Small intestine (tissue), 16 donors: ENCODE data around the gene KRT81. TPM values are rescaled to one million over a fixed set of nuclear protein-coding genes. Genes with fewer than 3 reads are reported as not detected.

ENCODE experiments used
- DNase-seq, 2 donors: peaks; one replicate each; pipeline versions ENCODE4 v3.0.0 to v3.0.0-alpha.2; 2013
- FAIRE-seq: peaks from 2 replicates; lab custom pipeline; 2012; peaks lifted over from hg19 to GRCh38; lab: Jason Lieb, UNC
- H3K27ac ChIP-seq, 3 donors: one replicate each; pipeline ENCODE4 v1.5.1; 2013; ENCODE audit warnings: low read length in 2 of 3, mild to moderate bottlenecking in 2 of 3, control low read depth in 1 of 3, inconsistent platforms in 1 of 3, low read depth in 1 of 3, moderate library complexity in 1 of 3
- H3K27me3 ChIP-seq, 3 donors: one replicate each; pipeline ENCODE4 v1.6.1; 2013; ENCODE audit warnings: low read length in 3 of 3, inconsistent platforms in 1 of 3; ENCODE audit not compliant: control insufficient read depth in 3 of 3, insufficient read depth in 3 of 3
- H3K36me3 ChIP-seq, 3 donors: one replicate each; pipeline ENCODE4 v1.6.1; 2013; ENCODE audit warnings: low read length in 3 of 3, inconsistent platforms in 1 of 3, low read depth in 1 of 3, mild to moderate bottlenecking in 1 of 3, moderate library complexity in 1 of 3; ENCODE audit not compliant: control insufficient read depth in 3 of 3, insufficient read depth in 2 of 3
- H3K4me1 ChIP-seq, 3 donors: one replicate each; pipeline ENCODE4 v1.6.1; 2013; ENCODE audit warnings: low read length in 2 of 3, inconsistent platforms in 1 of 3, low read depth in 1 of 3, mild to moderate bottlenecking in 1 of 3, moderate library complexity in 1 of 3; ENCODE audit not compliant: control insufficient read depth in 3 of 3, insufficient read depth in 2 of 3
- H3K4me3 ChIP-seq, 3 donors: one replicate each; pipeline ENCODE4 v1.5.1; 2013; ENCODE audit warnings: low read length in 3 of 3, control low read depth in 1 of 3, inconsistent platforms in 1 of 3, low read depth in 1 of 3, mild to moderate bottlenecking in 1 of 3, moderate library complexity in 1 of 3
- H3K9me3 ChIP-seq, 2 donors: one replicate each; pipeline ENCODE4 v1.6.1; 2013; ENCODE audit warnings: low read depth in 1 of 2, low read length in 1 of 2; ENCODE audit not compliant: control insufficient read depth in 2 of 2, insufficient read depth in 1 of 2
- WGBS, 3 donors: extraction: QIAGEN DNeasy Blood & Tissue Kit; methylation state at CpG; one replicate each; pipeline ENCODE4 v1.1.7; 2013; 5-methylcytosine and 5-hydroxymethylcytosine counted together
- long read RNA-seq, 10 donors: transcript quantifications; one replicate each; lab custom pipeline, GENCODE V29; 2026
- polyA plus RNA-seq, 4 donors: library from polyadenylated mRNA; stranded (reverse) in 3 of 4; unstranded in 1 of 4; fragments of 200-250 nt in 3 of 4; fragments of 120-200 nt in 1 of 4; gene quantifications; one replicate each; pipeline versions ENCODE4 v1.2.1 to v1.2.3, GENCODE V29; 2013
- donor health status: healthy with polysubstance abuse.
- donor health status: control.
- donor health status: control.
- donor health status: Bipolar disorder and iron deficiency.
- donor health status: healthy.

The KRT81 gene
- under 1 TPM in 1 of 4 donors, not detected in 3; 0.53 TPM for polyA plus RNA-seq
- long read RNA-seq, donor 1 = 0 reads
- long read RNA-seq, donor 2 = 0 reads
- long read RNA-seq, donor 3 = 0 reads
- long read RNA-seq, donor 4 = 0 reads
- long read RNA-seq, donor 5 = 0 reads
- long read RNA-seq, donor 6 = 0 reads
- long read RNA-seq, donor 7 = 0 reads
- long read RNA-seq, donor 8 = 0 reads
- long read RNA-seq, donor 9 = 0 reads
- long read RNA-seq, donor 10 = 0 reads

DNA sequence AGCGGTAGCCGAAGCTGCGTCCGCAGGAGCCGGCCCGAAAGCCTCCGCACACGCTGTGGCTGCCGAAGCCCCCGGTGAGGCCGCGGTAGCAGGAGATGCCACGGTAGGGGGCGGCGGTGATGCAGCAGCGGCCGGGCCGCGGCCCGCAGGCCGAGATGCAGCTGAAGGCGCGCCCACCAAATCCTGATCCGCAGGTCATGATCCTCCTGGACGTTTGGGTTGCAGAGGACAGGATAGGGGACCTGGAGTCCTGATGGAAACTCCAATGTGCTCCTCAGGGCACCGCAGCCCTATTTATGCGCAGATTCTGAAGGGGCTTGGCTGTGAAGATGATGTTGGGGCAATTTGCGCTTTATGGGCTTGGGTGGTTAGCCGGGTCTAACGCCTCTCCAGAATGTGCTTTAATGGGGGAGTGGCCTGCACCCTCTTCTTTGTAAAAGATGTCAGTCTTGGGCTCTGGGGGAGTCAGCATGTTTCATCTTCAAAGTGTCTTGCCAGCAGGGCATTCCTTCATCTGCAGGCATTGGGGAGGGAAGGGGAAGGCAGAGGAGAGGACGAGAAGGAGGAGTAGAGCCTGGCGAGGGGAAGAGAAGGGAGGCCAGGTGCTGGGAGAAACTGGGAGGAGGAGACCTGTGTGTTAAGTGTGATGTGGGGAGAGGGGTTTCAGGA is at the start of gene KRT81:
Gene KRT81 (minus strand): TSS at position 268 of the 669 bp plus-strand sequence. CDS start 69 bp downstream, at position 199.
- Histone ChIP-seq H3K36me3 (no peaks in the 10 kb centered on the region), H3K27me3 (peaks cover 0 to 20% (median 4%) of the 10 kb centered on the region in 3 donors), H3K27ac (no peak within 1 kb of the TSS), H3K9me3 (no peaks in the 10 kb centered on the region), H3K4me3 (no peak within 1 kb of the TSS), H3K4me1 (no peaks in the 10 kb centered on the region)
- no peak for DNase-seq
- WGBS, 3 donors = 57 to 68% (median 61%) methylated on average over 23 to 24 of the region's 32 CpGs
- no peak for FAIRE-seq

DNA sequence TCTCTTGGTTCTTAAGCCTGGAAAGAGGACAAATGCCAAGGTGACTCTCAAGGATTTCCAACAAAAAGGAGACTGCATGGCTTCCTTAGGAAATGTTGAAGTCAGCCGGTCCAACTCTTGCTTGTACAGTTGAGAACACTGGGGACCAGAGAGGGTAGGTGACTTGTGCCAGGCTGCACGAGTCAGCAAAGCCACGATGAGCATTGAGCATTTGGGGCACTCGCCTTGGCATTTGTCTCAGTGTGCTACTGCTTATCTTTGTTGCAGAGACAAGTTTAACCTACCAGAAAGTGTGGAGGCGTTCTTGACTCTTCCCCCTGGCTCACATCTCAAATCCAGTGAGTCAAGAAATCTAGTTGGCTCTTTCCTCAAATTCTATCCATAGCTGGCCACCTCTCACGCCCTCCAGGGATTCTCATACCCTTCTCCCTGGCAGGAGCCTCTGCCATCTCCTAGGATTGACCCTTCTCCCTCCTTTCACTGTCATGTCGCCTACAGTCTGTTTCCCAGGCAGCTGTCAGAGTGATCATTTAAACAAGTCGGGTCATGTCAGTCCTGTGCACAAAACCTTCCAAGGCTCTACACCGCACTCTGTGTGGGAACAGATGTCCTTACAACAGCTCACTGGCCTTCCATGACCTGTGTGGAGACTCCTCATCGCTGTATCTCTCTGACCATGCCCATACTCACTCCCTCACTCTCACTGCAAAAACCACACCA is 47.1 kb upstream of the KRT81 start:
- 79 to 80% (median 79%) methylated on average over 10 of the region's 10 CpGs for WGBS, 3 donors
- Histone ChIP-seq H3K36me3 (no peaks in the 10 kb centered on the region), H3K27ac (no peak overlapping the region), H3K4me3 (no peak overlapping the region), H3K27me3 (peaks cover 0 to 7% (median 5%) of the 10 kb centered on the region in 3 donors), H3K9me3 (peaks cover 0 to 16% of the 10 kb centered on the region in 2 donors), H3K4me1 (peaks cover 0 to 5% (median 0%) of the 10 kb centered on the region in 3 donors)
- no peak for FAIRE-seq
- no peak for DNase-seq

DNA sequence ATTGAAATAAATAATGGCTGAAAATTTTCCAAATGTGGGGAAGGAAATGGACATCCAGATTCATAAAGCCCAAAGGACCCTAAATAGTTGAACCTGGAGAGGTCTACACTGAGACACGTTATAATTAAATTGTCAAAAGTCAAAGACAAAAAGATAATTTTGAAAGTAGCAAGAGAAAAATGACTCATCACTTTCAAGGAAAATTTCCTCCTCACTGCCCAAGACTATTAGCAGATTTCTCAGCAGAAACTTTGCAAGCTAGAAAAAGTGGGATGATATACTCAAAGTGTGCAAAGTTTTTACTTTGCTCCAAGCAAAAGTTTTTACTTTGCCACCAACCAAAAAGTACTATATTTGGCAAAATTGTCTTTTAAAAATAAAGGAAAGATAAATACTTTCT is 45.7 kb upstream of the KRT81 start:
- peaks cover 0 to 7% (median 2%) of the 10 kb centered on the region in 3 donors for H3K27me3 ChIP-seq
- FAIRE-seq (no peak), DNase-seq (no peak)
- 13 to 65% (median 26%) methylated on average over 1 of the region's 1 CpG for WGBS, 3 donors
- no peak overlapping the region for H3K27ac ChIP-seq
- peaks cover 0 to 5% (median 0%) of the 10 kb centered on the region in 3 donors for H3K4me1 ChIP-seq
- no peak overlapping the region for H3K4me3 ChIP-seq
- no peaks in the 10 kb centered on the region for H3K36me3 ChIP-seq
- H3K9me3 ChIP-seq = peaks cover 0 to 14% of the 10 kb centered on the region in 2 donors

DNA sequence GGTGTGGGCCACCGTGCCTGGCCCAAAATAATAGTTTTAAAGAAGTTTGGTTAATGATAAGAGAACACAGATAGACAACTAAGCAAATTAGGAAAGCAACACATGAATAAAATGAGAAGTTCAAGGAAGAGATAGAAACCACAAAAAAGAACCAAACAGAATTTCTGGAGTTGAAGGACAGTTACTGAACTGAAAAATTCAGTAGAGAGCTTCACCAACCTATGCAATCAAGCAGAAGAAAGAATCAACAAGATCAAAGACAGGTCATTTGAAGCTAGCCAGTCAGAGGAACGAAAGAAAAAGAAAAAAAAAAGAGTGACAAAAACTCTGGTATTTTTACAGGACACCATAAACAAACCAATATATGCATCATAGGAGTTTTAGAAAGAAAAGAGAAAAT is 45.3 kb upstream of the KRT81 start:
- no peak for DNase-seq
- Histone ChIP-seq H3K27me3 (peaks cover 0 to 6% (median 2%) of the 10 kb centered on the region in 3 donors), H3K27ac (no peak overlapping the region), H3K9me3 (peaks cover 0 to 14% of the 10 kb centered on the region in 2 donors), H3K36me3 (no peaks in the 10 kb centered on the region), H3K4me3 (no peak overlapping the region), H3K4me1 (peaks cover 0 to 5% (median 0%) of the 10 kb centered on the region in 3 donors)
- no peak for FAIRE-seq
- WGBS, 3 donors = 64 to 74% (median 69%) methylated on average over 2 of the region's 2 CpGs

DNA sequence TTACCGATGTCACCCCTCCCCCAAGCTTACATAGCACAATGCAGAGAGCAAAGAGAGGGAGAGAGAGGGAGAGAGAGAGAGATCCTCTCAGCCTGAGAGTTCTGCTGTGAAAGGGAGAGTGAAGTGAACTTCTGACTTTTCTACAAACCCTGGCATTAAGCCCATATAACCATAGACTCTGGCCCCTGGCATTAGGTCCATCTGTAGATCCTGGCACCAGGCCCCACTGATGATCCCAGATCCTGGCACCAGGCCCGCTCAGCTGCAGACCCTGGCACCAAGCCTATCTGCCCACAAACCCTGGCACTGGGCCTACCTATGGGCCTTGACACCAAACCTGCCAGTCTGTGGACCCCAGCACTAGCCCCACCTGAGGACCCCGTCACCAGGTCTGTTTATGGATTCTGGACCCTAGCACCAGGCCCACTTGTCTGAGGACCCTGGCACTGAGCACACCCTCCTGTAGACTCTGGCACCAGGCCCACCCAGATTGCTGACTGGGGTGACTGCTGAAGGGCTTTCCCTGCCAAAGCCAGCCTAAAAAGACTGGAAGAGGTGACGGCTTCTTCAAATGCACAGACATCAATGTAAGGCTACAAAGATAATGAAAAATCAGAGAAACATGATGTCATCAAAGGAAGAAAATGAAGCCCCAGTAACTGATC is 44.4 kb upstream of the KRT81 start:
- H3K27me3 ChIP-seq = peaks cover 0 to 2% (median 2%) of the 10 kb centered on the region in 3 donors
- peak in 1 of 2 donors; percentile 94 for DNase-seq
- 16 to 62% (median 41%) methylated on average over 4 of the region's 4 CpGs for WGBS, 3 donors
- H3K36me3 ChIP-seq = no peaks in the 10 kb centered on the region
- peaks cover 0 to 14% of the 10 kb centered on the region in 2 donors for H3K9me3 ChIP-seq
- FAIRE-seq = no peak
- H3K27ac ChIP-seq = peak overlapping the region in 1 of 3 donors; percentile 57
- H3K4me3 ChIP-seq = no peak overlapping the region
- H3K4me1 ChIP-seq = peaks cover 0 to 5% (median 0%) of the 10 kb centered on the region in 3 donors

DNA sequence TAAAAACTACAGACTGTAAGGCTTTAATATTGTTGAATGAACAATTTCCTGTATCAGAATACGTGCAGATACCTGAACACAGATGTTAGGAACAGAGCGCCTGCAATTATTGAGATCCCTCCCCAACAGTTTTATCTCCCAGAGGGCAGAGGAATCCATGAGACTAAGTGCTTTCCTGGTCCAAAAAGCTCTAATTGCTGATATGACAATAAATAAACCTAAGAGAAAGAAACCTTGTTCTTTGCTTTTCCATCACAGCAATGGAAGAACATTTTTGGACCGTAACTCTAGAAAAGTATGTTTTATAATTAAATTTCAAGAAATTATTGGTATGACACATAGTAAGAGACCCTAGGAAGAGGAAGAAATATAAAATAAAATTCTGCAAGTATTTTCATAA is 42.9 kb upstream of the KRT81 start:
- DNase-seq (no peak), FAIRE-seq (no peak)
- Histone ChIP-seq H3K9me3 (peaks cover 0 to 14% of the 10 kb centered on the region in 2 donors), H3K36me3 (no peaks in the 10 kb centered on the region), H3K27me3 (peaks cover 0 to 2% (median 2%) of the 10 kb centered on the region in 3 donors), H3K27ac (no peak overlapping the region), H3K4me1 (peaks cover 0 to 5% (median 0%) of the 10 kb centered on the region in 3 donors), H3K4me3 (no peak overlapping the region)
- 69 to 76% (median 74%) methylated on average over 3 of the region's 3 CpGs for WGBS, 3 donors

DNA sequence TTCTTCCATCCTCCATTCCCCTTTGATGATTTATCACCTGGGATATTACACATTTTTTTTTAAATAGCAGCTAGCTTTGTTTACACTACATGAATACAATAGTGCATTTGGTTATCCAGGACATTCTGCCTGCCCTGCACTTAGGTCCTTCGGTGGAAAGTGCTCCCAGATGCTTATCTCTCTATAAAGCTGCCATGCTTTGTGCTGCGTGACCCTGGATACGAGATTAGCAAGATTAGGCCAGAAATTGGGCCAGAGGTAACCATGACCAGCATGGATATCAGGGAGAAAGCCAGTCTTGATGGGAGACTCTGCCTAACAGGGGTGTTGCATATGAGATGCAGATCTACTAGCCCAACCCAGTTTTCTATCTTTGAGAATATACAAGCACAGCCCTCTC is 42.0 kb upstream of the KRT81 start:
- FAIRE-seq (no peak), DNase-seq (no peak)
- Histone ChIP-seq H3K27ac (no peak overlapping the region), H3K4me1 (peaks cover 0 to 5% (median 0%) of the 10 kb centered on the region in 3 donors), H3K27me3 (peaks cover 0 to 4% (median 0%) of the 10 kb centered on the region in 3 donors), H3K9me3 (peaks cover 0 to 14% of the 10 kb centered on the region in 2 donors), H3K36me3 (no peaks in the 10 kb centered on the region), H3K4me3 (no peak overlapping the region)
- 21 to 34% (median 27%) methylated on average over 3 of the region's 3 CpGs for WGBS, 3 donors

DNA sequence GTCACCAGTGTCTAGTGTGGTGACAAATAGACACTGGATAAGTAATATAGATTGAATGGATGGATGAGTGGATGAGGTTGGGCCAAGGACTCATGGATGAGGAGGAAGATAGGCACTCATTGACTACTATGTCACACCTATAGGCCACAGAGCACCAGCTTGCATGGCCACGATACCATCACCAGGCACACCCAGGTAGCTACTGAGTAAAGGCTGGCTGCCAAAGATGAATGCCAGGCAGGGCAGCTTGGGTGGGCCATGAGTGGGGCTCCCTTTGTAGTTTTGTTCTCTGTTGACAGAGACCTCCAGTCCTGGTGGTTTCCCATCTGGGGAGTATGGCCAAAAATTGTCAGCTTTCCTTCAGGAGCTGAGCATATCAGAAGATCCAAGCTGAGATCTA is 41.0 kb upstream of the KRT81 start:
- DNase-seq (no peak), FAIRE-seq (no peak)
- H3K36me3 ChIP-seq = no peaks in the 10 kb centered on the region
- H3K9me3 ChIP-seq = peaks cover 0 to 14% of the 10 kb centered on the region in 2 donors
- peaks cover 0 to 5% (median 0%) of the 10 kb centered on the region in 3 donors for H3K27me3 ChIP-seq
- no peak overlapping the region for H3K27ac ChIP-seq
- H3K4me1 ChIP-seq = peaks cover 0 to 5% (median 0%) of the 10 kb centered on the region in 3 donors
- no peak overlapping the region for H3K4me3 ChIP-seq
- WGBS, 3 donors = 89 to 93% (median 90%) methylated on average over 1 of the region's 1 CpG
